ENCODE data around the gene FBXO45. TPM values are rescaled to one million over a fixed set of nuclear protein-coding genes. Genes with fewer than 3 reads are reported as not detected.

FBXO45 gene
- total RNA-seq, 1 experiment from 2014 or later = 18.6 TPM

DNA sequence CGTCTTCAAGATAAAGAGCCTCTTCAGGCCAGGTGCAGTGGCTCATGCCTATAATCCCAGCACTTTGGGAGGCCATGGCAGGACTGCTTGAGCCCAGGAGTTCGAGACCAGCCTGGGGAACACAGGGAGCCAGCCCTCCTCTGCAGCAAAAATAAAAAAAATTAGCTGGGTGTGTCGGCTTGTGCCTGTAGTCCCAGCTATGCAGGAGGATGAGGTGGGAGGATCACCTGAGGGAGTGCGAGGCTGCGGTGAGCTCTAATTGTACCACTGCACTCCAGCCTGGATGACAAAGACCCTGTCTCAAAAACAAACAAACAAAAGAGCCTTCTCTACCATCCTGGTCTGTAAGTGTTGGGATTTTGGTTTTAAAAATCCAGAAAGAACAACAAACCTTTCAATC lies 11.2 kb upstream of the FBXO45 start:
- H2BK5ac ChIP-seq (ENCODE audit: insufficient read length, low read length) = no peak overlapping the region
- Mint-ChIP-seq H3K27ac (no peak overlapping the region), H3K4me1 (no peaks in the 10 kb centered on the region), H3K9me3 (no peaks in the 10 kb centered on the region), H3K36me3 (ENCODE audit: insufficient read depth in 1 of 3, low read depth in 3 of 3) (peaks cover 2 to 18% (median 16%) of the 10 kb centered on the region in 3 experiments; a peak in 5 of 7 replicates), H3K4me3 (no peak overlapping the region), H3K27me3 (ENCODE audit: low read depth) (no peaks in the 10 kb centered on the region)
- H3K18ac ChIP-seq (ENCODE audit: insufficient read length, low read depth, low read length) = no peak overlapping the region
- H4K5ac ChIP-seq (ENCODE audit: insufficient read length, low read depth, low read length) = no peak overlapping the region
- no peak overlapping the region for H2BK20ac ChIP-seq (ENCODE audit: low read depth, low read length, poor library complexity, severe bottlenecking)
- H3K23ac ChIP-seq (ENCODE audit: insufficient read length, low read depth, low read length) = no peak overlapping the region
- H2AFZ ChIP-seq (ENCODE audit: low read length) = no peak overlapping the region
- DNase-seq = no peak
- TF ChIP-seq, protein P1, sequence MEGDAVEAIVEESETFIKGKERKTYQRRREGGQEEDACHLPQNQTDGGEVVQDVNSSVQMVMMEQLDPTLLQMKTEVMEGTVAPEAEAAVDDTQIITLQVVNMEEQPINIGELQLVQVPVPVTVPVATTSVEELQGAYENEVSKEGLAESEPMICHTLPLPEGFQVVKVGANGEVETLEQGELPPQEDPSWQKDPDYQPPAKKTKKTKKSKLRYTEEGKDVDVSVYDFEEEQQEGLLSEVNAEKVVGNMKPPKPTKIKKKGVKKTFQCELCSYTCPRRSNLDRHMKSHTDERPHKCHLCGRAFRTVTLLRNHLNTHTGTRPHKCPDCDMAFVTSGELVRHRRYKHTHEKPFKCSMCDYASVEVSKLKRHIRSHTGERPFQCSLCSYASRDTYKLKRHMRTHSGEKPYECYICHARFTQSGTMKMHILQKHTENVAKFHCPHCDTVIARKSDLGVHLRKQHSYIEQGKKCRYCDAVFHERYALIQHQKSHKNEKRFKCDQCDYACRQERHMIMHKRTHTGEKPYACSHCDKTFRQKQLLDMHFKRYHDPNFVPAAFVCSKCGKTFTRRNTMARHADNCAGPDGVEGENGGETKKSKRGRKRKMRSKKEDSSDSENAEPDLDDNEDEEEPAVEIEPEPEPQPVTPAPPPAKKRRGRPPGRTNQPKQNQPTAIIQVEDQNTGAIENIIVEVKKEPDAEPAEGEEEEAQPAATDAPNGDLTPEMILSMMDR (conservative IDR thresholded peaks at IDR 0.05) = no peak
- no peak overlapping the region for H3K56ac ChIP-seq (ENCODE audit: insufficient read length, low read depth, low read length)
- no peaks in the 10 kb centered on the region for H3K79me1 ChIP-seq (ENCODE audit: insufficient read depth, low read depth, low read length, poor library complexity, severe bottlenecking)
- no peaks in the 10 kb centered on the region for H3K27me3 ChIP-seq (ENCODE audit: insufficient read depth, low read length)
- H3K23me2 ChIP-seq (ENCODE audit: insufficient read length, low read depth, low read length, poor library complexity, severe bottlenecking) = no peaks in the 10 kb centered on the region
- H2AK5ac ChIP-seq (ENCODE audit: insufficient read length, low read length) = no peak overlapping the region
- no peak overlapping the region for H3K4ac ChIP-seq (ENCODE audit: low read depth, low read length)
- H3K27ac ChIP-seq (ENCODE audit: insufficient read length, low read depth, low read length) = no peak overlapping the region
- no peak overlapping the region for H4K91ac ChIP-seq (ENCODE audit: insufficient read length, low read depth, low read length)
- no peaks in the 10 kb centered on the region for H3K79me2 ChIP-seq (ENCODE audit: insufficient read depth, low read length)
- no peak overlapping the region for H4K8ac ChIP-seq (replicated peaks; ENCODE audit: insufficient read length, low read depth, low read length)
- WGBS (ENCODE audit: extremely low coverage, insufficient read length, low lambda C conversion rate) = no CpG with 5 or more reads among the region's 5 CpGs
- H2BK15ac ChIP-seq (ENCODE audit: low read depth, low read length) = no peak overlapping the region
- H2BK12ac ChIP-seq (ENCODE audit: insufficient read length, low read depth, low read length) = no peak overlapping the region
- no peak overlapping the region for H2BK120ac ChIP-seq (ENCODE audit: low read depth, low read length, poor library complexity, severe bottlenecking)
- H3K9ac ChIP-seq (ENCODE audit: extremely low read depth, insufficient read length, low read length) = no peak overlapping the region
- no peaks in the 10 kb centered on the region for H3K4me1 ChIP-seq (ENCODE audit: insufficient read depth, low read length)
- no peaks in the 10 kb centered on the region for H3K9me3 ChIP-seq (ENCODE audit: control insufficient read depth, low read depth, low read length)
- H4K20me1 ChIP-seq (ENCODE audit: control insufficient read depth, insufficient read depth, insufficient read length) = no peaks in the 10 kb centered on the region
- no peak overlapping the region for H3T11ph ChIP-seq (ENCODE audit: low read length)
- no peak overlapping the region for H3K4me2 ChIP-seq (ENCODE audit: insufficient read depth, insufficient read length, low read length)
- no peak overlapping the region for H3K14ac ChIP-seq (ENCODE audit: insufficient read depth, low read length)

Measured in H9 (cell line).